ENCODE measurements around the gene INHBB.

INHBB gene

GRCh38 chr2:120362926-120363325 lies 17.0 kb downstream of the INHBB start:
- H3K27ac ChIP-seq (ENCODE audit: low read depth, low read length) = no peak overlapping the region
- no peaks in the 10 kb centered on the region for H3K36me3 ChIP-seq (ENCODE audit: control insufficient read depth in 5 of 5, insufficient read depth in 5 of 5, low read length in 5 of 5)
- H3K9ac ChIP-seq (ENCODE audit: low read length in 5 of 5) = no peak overlapping the region
- H3K4me3 ChIP-seq (ENCODE audit: low read depth in 1 of 5, low read length in 5 of 5) = no peak overlapping the region
- H3K9me3 ChIP-seq (ENCODE audit: control insufficient read depth in 5 of 5, low read length in 5 of 5) = no peaks in the 10 kb centered on the region
- H3K4me1 ChIP-seq (ENCODE audit: control insufficient read depth in 5 of 5, insufficient read depth in 5 of 5, low read length in 5 of 5) = peaks cover 0 to 10% (median 0%) of the 10 kb centered on the region in 5 donors
- H3K27me3 ChIP-seq (ENCODE audit: control insufficient read depth in 5 of 5, insufficient read depth in 4 of 5, low read length in 5 of 5) = peaks cover 0 to 3% (median 0%) of the 10 kb centered on the region in 5 donors

- H3K27ac ChIP-seq (ENCODE audit: low read depth, low read length) = no peak overlapping the region
- no peak overlapping the region for H3K4me3 ChIP-seq (ENCODE audit: low read depth in 1 of 5, low read length in 5 of 5)
- H3K4me1 ChIP-seq (ENCODE audit: control insufficient read depth in 5 of 5, insufficient read depth in 5 of 5, low read length in 5 of 5) = peaks cover 0 to 6% (median 0%) of the 10 kb centered on the region in 5 donors
- H3K36me3 ChIP-seq (ENCODE audit: control insufficient read depth in 5 of 5, insufficient read depth in 5 of 5, low read length in 5 of 5) = no peaks in the 10 kb centered on the region
- H3K9me3 ChIP-seq (ENCODE audit: control insufficient read depth in 5 of 5, low read length in 5 of 5) = no peaks in the 10 kb centered on the region
- H3K27me3 ChIP-seq (ENCODE audit: control insufficient read depth in 5 of 5, insufficient read depth in 4 of 5, low read length in 5 of 5) = peaks cover 0 to 3% (median 0%) of the 10 kb centered on the region in 5 donors
- H3K9ac ChIP-seq (ENCODE audit: low read length in 5 of 5) = no peak overlapping the region
Observed at GRCh38 chr2:120365236-120365793, 19.4 kb downstream of the INHBB start.

- H3K36me3 ChIP-seq (ENCODE audit: control insufficient read depth in 5 of 5, insufficient read depth in 5 of 5, low read length in 5 of 5) = no peaks in the 10 kb centered on the region
- no peaks in the 10 kb centered on the region for H3K4me1 ChIP-seq (ENCODE audit: control insufficient read depth in 5 of 5, insufficient read depth in 5 of 5, low read length in 5 of 5)
- H3K4me3 ChIP-seq (ENCODE audit: low read depth in 1 of 5, low read length in 5 of 5) = no peak overlapping the region
- H3K9ac ChIP-seq (ENCODE audit: low read length in 5 of 5) = no peak overlapping the region
- peaks cover 0 to 3% (median 0%) of the 10 kb centered on the region in 5 donors for H3K27me3 ChIP-seq (ENCODE audit: control insufficient read depth in 5 of 5, insufficient read depth in 4 of 5, low read length in 5 of 5)
- no peaks in the 10 kb centered on the region for H3K9me3 ChIP-seq (ENCODE audit: control insufficient read depth in 5 of 5, low read length in 5 of 5)
- no peak overlapping the region for H3K27ac ChIP-seq (ENCODE audit: low read depth, low read length)
Observed at GRCh38 chr2:120366698-120367097, 20.8 kb downstream of the INHBB start.

- Histone ChIP-seq H3K9ac (ENCODE audit: low read length in 5 of 5) (no peak overlapping the region), H3K9me3 (ENCODE audit: control insufficient read depth in 5 of 5, low read length in 5 of 5) (no peaks in the 10 kb centered on the region), H3K27me3 (ENCODE audit: control insufficient read depth in 5 of 5, insufficient read depth in 4 of 5, low read length in 5 of 5) (peaks cover 0 to 3% (median 0%) of the 10 kb centered on the region in 5 donors), H3K4me3 (ENCODE audit: low read depth in 1 of 5, low read length in 5 of 5) (no peak overlapping the region), H3K27ac (ENCODE audit: low read depth, low read length) (no peak overlapping the region), H3K36me3 (ENCODE audit: control insufficient read depth in 5 of 5, insufficient read depth in 5 of 5, low read length in 5 of 5) (no peaks in the 10 kb centered on the region), H3K4me1 (ENCODE audit: control insufficient read depth in 5 of 5, insufficient read depth in 5 of 5, low read length in 5 of 5) (peaks cover 0 to 2% (median 0%) of the 10 kb centered on the region in 5 donors)
Observed at GRCh38 chr2:120367221-120367620, 21.3 kb downstream of the INHBB start.

- Histone ChIP-seq H3K4me1 (ENCODE audit: control insufficient read depth in 5 of 5, insufficient read depth in 5 of 5, low read length in 5 of 5) (peaks cover 0 to 2% (median 0%) of the 10 kb centered on the region in 5 donors), H3K9me3 (ENCODE audit: control insufficient read depth in 5 of 5, low read length in 5 of 5) (no peaks in the 10 kb centered on the region), H3K36me3 (ENCODE audit: control insufficient read depth in 5 of 5, insufficient read depth in 5 of 5, low read length in 5 of 5) (no peaks in the 10 kb centered on the region), H3K27me3 (ENCODE audit: control insufficient read depth in 5 of 5, insufficient read depth in 4 of 5, low read length in 5 of 5) (peaks cover 0 to 3% (median 0%) of the 10 kb centered on the region in 5 donors), H3K4me3 (ENCODE audit: low read depth in 1 of 5, low read length in 5 of 5) (no peak overlapping the region), H3K9ac (ENCODE audit: low read length in 5 of 5) (no peak overlapping the region), H3K27ac (ENCODE audit: low read depth, low read length) (no peak overlapping the region)
Observed at GRCh38 chr2:120367649-120368048, 21.7 kb downstream of the INHBB start.

- H3K4me1 ChIP-seq (ENCODE audit: control insufficient read depth in 5 of 5, insufficient read depth in 5 of 5, low read length in 5 of 5) = peaks cover 0 to 2% (median 0%) of the 10 kb centered on the region in 5 donors
- H3K36me3 ChIP-seq (ENCODE audit: control insufficient read depth in 5 of 5, insufficient read depth in 5 of 5, low read length in 5 of 5) = no peaks in the 10 kb centered on the region
- H3K4me3 ChIP-seq (ENCODE audit: low read depth in 1 of 5, low read length in 5 of 5) = no peak overlapping the region
- no peak overlapping the region for H3K27ac ChIP-seq (ENCODE audit: low read depth, low read length)
- H3K27me3 ChIP-seq (ENCODE audit: control insufficient read depth in 5 of 5, insufficient read depth in 4 of 5, low read length in 5 of 5) = peaks cover 0 to 3% (median 0%) of the 10 kb centered on the region in 5 donors
- H3K9me3 ChIP-seq (ENCODE audit: control insufficient read depth in 5 of 5, low read length in 5 of 5) = no peaks in the 10 kb centered on the region
- H3K9ac ChIP-seq (ENCODE audit: low read length in 5 of 5) = no peak overlapping the region
Observed at GRCh38 chr2:120368086-120368485, 22.1 kb downstream of the INHBB start.

GRCh38 chr2:120369250-120369649 lies 23.3 kb downstream of the INHBB start:
- peaks cover 0 to 9% (median 8%) of the 10 kb centered on the region in 5 donors for H3K4me1 ChIP-seq (ENCODE audit: control insufficient read depth in 5 of 5, insufficient read depth in 5 of 5, low read length in 5 of 5)
- H3K27me3 ChIP-seq (ENCODE audit: control insufficient read depth in 5 of 5, insufficient read depth in 4 of 5, low read length in 5 of 5) = peaks cover 0 to 3% (median 0%) of the 10 kb centered on the region in 5 donors
- no peak overlapping the region for H3K27ac ChIP-seq (ENCODE audit: low read depth, low read length)
- H3K9ac ChIP-seq (ENCODE audit: low read length in 5 of 5) = no peak overlapping the region
- H3K9me3 ChIP-seq (ENCODE audit: control insufficient read depth in 5 of 5, low read length in 5 of 5) = no peaks in the 10 kb centered on the region
- no peaks in the 10 kb centered on the region for H3K36me3 ChIP-seq (ENCODE audit: control insufficient read depth in 5 of 5, insufficient read depth in 5 of 5, low read length in 5 of 5)
- no peak overlapping the region for H3K4me3 ChIP-seq (ENCODE audit: low read depth in 1 of 5, low read length in 5 of 5)

- H3K4me3 ChIP-seq (ENCODE audit: low read depth in 1 of 5, low read length in 5 of 5) = no peak overlapping the region
- no peak overlapping the region for H3K9ac ChIP-seq (ENCODE audit: low read length in 5 of 5)
- peaks cover 0 to 26% (median 17%) of the 10 kb centered on the region in 5 donors for H3K4me1 ChIP-seq (ENCODE audit: control insufficient read depth in 5 of 5, insufficient read depth in 5 of 5, low read length in 5 of 5)
- no peaks in the 10 kb centered on the region for H3K36me3 ChIP-seq (ENCODE audit: control insufficient read depth in 5 of 5, insufficient read depth in 5 of 5, low read length in 5 of 5)
- H3K27ac ChIP-seq (ENCODE audit: low read depth, low read length) = no peak overlapping the region
- H3K27me3 ChIP-seq (ENCODE audit: control insufficient read depth in 5 of 5, insufficient read depth in 4 of 5, low read length in 5 of 5) = peaks cover 0 to 3% (median 0%) of the 10 kb centered on the region in 5 donors
- no peaks in the 10 kb centered on the region for H3K9me3 ChIP-seq (ENCODE audit: control insufficient read depth in 5 of 5, low read length in 5 of 5)
Observed at GRCh38 chr2:120371969-120372625, 26.2 kb downstream of the INHBB start.

GRCh38 chr2:120372816-120373215 lies 26.9 kb downstream of the INHBB start:
- Histone ChIP-seq H3K4me3 (ENCODE audit: low read depth in 1 of 5, low read length in 5 of 5) (no peak overlapping the region), H3K4me1 (ENCODE audit: control insufficient read depth in 5 of 5, insufficient read depth in 5 of 5, low read length in 5 of 5) (peaks cover 0 to 26% (median 17%) of the 10 kb centered on the region in 5 donors), H3K9me3 (ENCODE audit: control insufficient read depth in 5 of 5, low read length in 5 of 5) (no peaks in the 10 kb centered on the region), H3K27ac (ENCODE audit: low read depth, low read length) (no peak overlapping the region), H3K27me3 (ENCODE audit: control insufficient read depth in 5 of 5, insufficient read depth in 4 of 5, low read length in 5 of 5) (peaks cover 0 to 2% (median 0%) of the 10 kb centered on the region in 5 donors), H3K9ac (ENCODE audit: low read length in 5 of 5) (no peak overlapping the region), H3K36me3 (ENCODE audit: control insufficient read depth in 5 of 5, insufficient read depth in 5 of 5, low read length in 5 of 5) (no peaks in the 10 kb centered on the region)

GRCh38 chr2:120373424-120373823 lies 27.5 kb downstream of the INHBB start:
- H3K36me3 ChIP-seq (ENCODE audit: control insufficient read depth in 5 of 5, insufficient read depth in 5 of 5, low read length in 5 of 5) = no peaks in the 10 kb centered on the region
- H3K4me1 ChIP-seq (ENCODE audit: control insufficient read depth in 5 of 5, insufficient read depth in 5 of 5, low read length in 5 of 5) = peaks cover 0 to 26% (median 17%) of the 10 kb centered on the region in 5 donors
- H3K27ac ChIP-seq (ENCODE audit: low read depth, low read length) = no peak overlapping the region
- no peaks in the 10 kb centered on the region for H3K9me3 ChIP-seq (ENCODE audit: control insufficient read depth in 5 of 5, low read length in 5 of 5)
- no peak overlapping the region for H3K4me3 ChIP-seq (ENCODE audit: low read depth in 1 of 5, low read length in 5 of 5)
- no peak overlapping the region for H3K9ac ChIP-seq (ENCODE audit: low read length in 5 of 5)
- H3K27me3 ChIP-seq (ENCODE audit: control insufficient read depth in 5 of 5, insufficient read depth in 4 of 5, low read length in 5 of 5) = peaks cover 0 to 5% (median 2%) of the 10 kb centered on the region in 5 donors

All from subcutaneous abdominal adipose tissue (tissue), 5 donors.